Bronchial epithelial cell (primary cell): ENCODE measurements around the gene MARCHF6. TPM values are rescaled to one million over a fixed set of nuclear protein-coding genes. Genes with fewer than 3 reads are reported as not detected.
"Not testable (repeated sequence)": the region's sequence is repeated elsewhere in the genome, so short reads cannot be mapped to it uniquely, and the experiment has no call there.

Source experiments
- DNase-seq: peaks from one replicate; pipeline ENCODE4 v3.0.0-alpha.2; 2010; ENCODE audit warnings: low read depth
- FAIRE-seq: peaks from 2 replicates; lab custom pipeline; 2011; peaks lifted over from hg19 to GRCh38; lab: Jason Lieb, UNC
- H3K27me3 ChIP-seq: 2 replicates; pipeline ENCODE4 v1.5.1; 2011; ENCODE audit warnings: low read length; ENCODE audit not compliant: control insufficient read depth, insufficient read depth
- H3K36me3 ChIP-seq: 2 replicates; pipeline ENCODE4 v1.5.1; 2011; ENCODE audit warnings: low read length; ENCODE audit not compliant: control insufficient read depth, insufficient read depth
- H3K4me3 ChIP-seq: 2 replicates; pipeline ENCODE4 v1.5.1; 2011; ENCODE audit warnings: mild to moderate bottlenecking, low read depth, low read length, control low read depth
- CTCF ChIP-seq: IDR thresholded peaks from 2 replicates; pipeline ENCODE4 v1.5.1; 2011; ENCODE audit warnings: mild to moderate bottlenecking, moderate library complexity, low read length, control low read depth, inconsistent platforms; ENCODE audit not compliant: insufficient read depth, severe bottlenecking
- total RNA-seq: library from RNA; depleted of rRNA; stranded (reverse); fragments of >200 nt; gene quantifications from 2 replicates; pipeline ENCODE4 v1.2.1, GENCODE V29; 2014

MARCHF6 gene
- total RNA-seq, 1 donor from 2014 or later = 62.7 TPM

DNA sequence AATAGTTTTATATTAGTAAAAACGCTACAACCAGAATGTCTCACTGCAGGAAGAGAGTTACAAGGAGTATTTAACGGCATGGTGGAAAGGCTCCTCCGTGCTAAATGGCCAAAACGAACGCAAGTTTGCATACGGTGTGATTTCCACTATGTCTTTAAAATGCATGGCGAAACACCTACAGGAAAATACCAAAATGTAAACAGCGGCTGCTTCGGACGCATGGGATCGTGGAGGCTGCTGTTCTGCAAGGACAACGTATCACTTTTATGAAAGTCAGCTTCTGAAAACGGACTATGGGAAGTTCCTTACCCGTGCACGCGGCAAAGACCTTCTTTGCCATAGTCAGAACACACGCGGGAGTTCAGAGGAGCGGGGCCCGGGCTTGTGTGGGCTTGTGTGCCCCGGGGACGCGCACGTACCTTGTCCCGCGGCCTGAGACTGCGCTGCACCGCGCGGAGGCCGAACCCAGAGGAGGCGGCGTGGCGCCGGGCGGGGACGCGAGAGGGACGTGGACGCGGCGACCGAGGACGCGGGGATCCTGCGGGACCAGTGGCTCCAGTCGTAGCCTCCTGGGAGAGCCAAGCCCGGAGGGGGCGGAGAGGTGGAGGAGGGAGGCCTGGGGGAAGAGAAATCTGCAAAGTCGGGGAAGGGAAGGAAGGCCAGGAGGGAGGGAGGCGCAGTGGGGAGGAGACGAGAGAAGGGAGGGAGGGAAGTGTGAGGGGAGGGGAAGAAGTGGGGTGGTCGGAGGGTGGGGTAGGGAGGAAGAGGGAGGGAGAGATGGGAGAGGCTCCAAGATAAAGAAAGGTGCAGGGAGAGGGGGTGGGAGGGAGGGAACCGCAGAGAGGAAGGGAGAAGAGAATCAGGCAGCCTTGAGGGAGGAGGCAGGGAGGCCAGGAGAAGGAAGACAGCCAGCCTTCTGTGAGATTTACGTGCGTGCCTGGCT lies 46.0 kb upstream of the MARCHF6 start, which contains the start of gene CMBL:
Gene CMBL, minus strand, starts transcription at position 697 of the 943 bp plus-strand sequence. CDS start 17,140 bp downstream, outside the sequence.
- Histone ChIP-seq H3K27me3 (no peaks in the 10 kb centered on the region), H3K36me3 (no peaks in the 10 kb centered on the region), H3K4me3 (peak within 1 kb of the TSS; percentile 55)
- DNase-seq = peak; percentile 64
- no peak for FAIRE-seq
- TF ChIP-seq CTCF = no peak

- TF ChIP-seq CTCF = no peak
- no peak overlapping the region for H3K4me3 ChIP-seq
- no peaks in the 10 kb centered on the region for H3K27me3 ChIP-seq
- FAIRE-seq (no peak), DNase-seq (no peak)
- no peaks in the 10 kb centered on the region for H3K36me3 ChIP-seq
Measured at GRCh38 chr5:10308844-10309243, 44.7 kb upstream of the MARCHF6 start.

DNA sequence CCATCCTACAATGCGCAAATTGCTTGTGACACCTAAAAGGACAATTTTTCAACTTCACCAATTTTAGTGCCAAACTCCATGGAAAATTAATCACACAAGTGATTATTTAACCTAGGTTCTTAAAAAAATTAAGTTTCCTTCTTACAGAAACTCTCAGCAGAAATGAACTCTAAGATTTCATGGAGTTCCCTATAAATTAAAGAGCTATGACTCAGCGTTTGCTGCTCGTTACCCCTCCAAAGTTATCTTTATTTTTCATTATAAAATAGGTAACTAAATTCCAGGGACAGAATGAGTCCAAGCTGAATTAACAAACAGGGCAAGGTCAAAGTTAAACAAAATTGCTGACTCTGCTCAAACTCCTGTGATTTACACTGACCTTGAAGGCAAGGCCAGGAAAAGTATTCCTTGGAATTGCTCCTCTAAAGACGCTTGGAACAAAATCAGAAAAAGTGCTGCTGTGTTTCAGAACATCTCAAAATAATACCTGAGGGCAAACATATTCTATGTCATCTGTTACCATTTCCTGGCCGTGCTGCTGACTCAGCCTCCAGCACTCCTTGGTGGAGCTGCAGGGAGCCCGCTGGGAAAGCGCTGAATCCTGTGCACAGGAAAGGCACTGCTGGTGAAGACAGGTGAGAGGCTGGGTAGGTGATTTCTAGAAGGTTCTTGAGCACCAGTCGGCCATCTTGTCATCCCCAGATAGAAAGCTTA lies 43.3 kb upstream of the MARCHF6 start:
- FAIRE-seq = no peak
- H3K27me3 ChIP-seq = no peaks in the 10 kb centered on the region
- TF ChIP-seq CTCF = no peak
- H3K4me3 ChIP-seq = no peak overlapping the region
- DNase-seq = peak; percentile 91
- H3K36me3 ChIP-seq = no peaks in the 10 kb centered on the region

- not testable (repeated sequence) for H3K27me3 ChIP-seq, FAIRE-seq, H3K4me3 ChIP-seq, H3K36me3 ChIP-seq
- DNase-seq = peak; percentile 43
Measured at GRCh38 chr5:10310835-10311570, 42.5 kb upstream of the MARCHF6 start.

- H3K4me3 ChIP-seq = no peak overlapping the region
- H3K36me3 ChIP-seq = no peaks in the 10 kb centered on the region
- no peak for TF ChIP-seq CTCF
- H3K27me3 ChIP-seq = no peaks in the 10 kb centered on the region
- no peak for DNase-seq
- no peak for FAIRE-seq
Measured at GRCh38 chr5:10311595-10312425, 41.7 kb upstream of the MARCHF6 start.
